GM23338 (cell line): ENCODE measurements around the gene SPART. TPM values are rescaled to one million over a fixed set of nuclear protein-coding genes. Genes with fewer than 3 reads are reported as not detected.

ENCODE experiments used
- ATAC-seq: fragments of 200-7000 bp; cut with Tn5 transposase; 3 replicates; pipeline ENCODE4 v1.9.1; 2020
- DNase-seq: peaks from one replicate; pipeline ENCODE4 v3.0.0-alpha.2; 2015; ENCODE audit warnings: low spot score
- H2AFZ ChIP-seq: fragments of 200-600 bp; sonication (generic); 2 replicates; pipeline ENCODE4 v1.8.0; 2016; ENCODE audit warnings: antibody characterized with exemption, mild to moderate bottlenecking, moderate library complexity
- H3F3A ChIP-seq: fragments of 200-600 bp; sonication (generic); replicated peaks from 2 replicates; pipeline ENCODE4 v1.8.0; 2017; ENCODE audit warnings: antibody characterized with exemption, mixed run types, low read depth
- H3K27ac ChIP-seq: fragments of 200-600 bp; sonication (generic); 2 replicates; pipeline ENCODE4 v1.6.1; 2016; ENCODE audit warnings: low read depth
- H3K27me3 ChIP-seq: fragments of 200-600 bp; sonication (generic); 2 replicates; pipeline ENCODE4 v1.8.0; 2016; ENCODE audit warnings: mild to moderate bottlenecking, mixed run types, moderate library complexity; ENCODE audit not compliant: insufficient read depth
- H3K36me3 ChIP-seq: fragments of 200-600 bp; sonication (generic); 2 replicates; pipeline ENCODE4 v1.8.0; 2016; ENCODE audit warnings: mild to moderate bottlenecking; ENCODE audit not compliant: insufficient read depth
- H3K4me1 ChIP-seq: fragments of 200-600 bp; sonication (generic); 2 replicates; pipeline ENCODE4 v1.8.0; 2016; ENCODE audit warnings: mild to moderate bottlenecking, moderate library complexity; ENCODE audit not compliant: insufficient read depth
- H3K4me2 ChIP-seq: fragments of 200-600 bp; sonication (generic); 2 replicates; pipeline ENCODE4 v1.7.1; 2017; ENCODE audit warnings: mixed run types
- H3K4me3 ChIP-seq: fragments of 200-600 bp; sonication (generic); 2 replicates; pipeline ENCODE4 v1.6.1; 2016; ENCODE audit warnings: mixed run types
- H3K79me2 ChIP-seq: fragments of 200-600 bp; sonication (generic); replicated peaks from 2 replicates; pipeline ENCODE4 v1.8.0; 2017; ENCODE audit warnings: mild to moderate bottlenecking; ENCODE audit not compliant: insufficient read depth
- H3K9me2 ChIP-seq: fragments of 200-600 bp; sonication (generic); 2 replicates; pipeline ENCODE4 v1.8.0; 2017; ENCODE audit not compliant: insufficient read depth
- H4K20me1 ChIP-seq: fragments of 200-600 bp; sonication (generic); replicated peaks from 2 replicates; pipeline ENCODE4 v1.8.0; 2017; ENCODE audit warnings: mild to moderate bottlenecking; ENCODE audit not compliant: insufficient read depth
- H3K27ac Mint-ChIP-seq: 2 replicates; pipeline ENCODE4 v1.8.0; 2020; ENCODE audit warnings: inconsistent platforms, mild to moderate bottlenecking, moderate library complexity, mixed read lengths
- H3K27me3 Mint-ChIP-seq: 3 replicates; pipeline ENCODE4 v1.8.0; 2022; ENCODE audit warnings: low read depth, mild to moderate bottlenecking, moderate library complexity, mixed read lengths, inconsistent platforms; ENCODE audit not compliant: insufficient read depth, poor library complexity
- H3K36me3 Mint-ChIP-seq: 3 replicates; pipeline ENCODE4 v1.8.0; 2021; ENCODE audit warnings: low read depth, mild to moderate bottlenecking, inconsistent platforms, moderate library complexity, mixed read lengths
- H3K4me1 Mint-ChIP-seq: 3 replicates; pipeline ENCODE4 v1.8.0; 2020; ENCODE audit warnings: mild to moderate bottlenecking, inconsistent platforms, mixed read lengths
- H3K4me3 Mint-ChIP-seq: 3 replicates; pipeline ENCODE4 v1.8.0; 2021; ENCODE audit warnings: moderate library complexity, mild to moderate bottlenecking, inconsistent platforms, mixed read lengths
- H3K9me3 Mint-ChIP-seq: 3 replicates; pipeline ENCODE4 v1.8.0; 2020; ENCODE audit warnings: moderate library complexity, mild to moderate bottlenecking, inconsistent platforms, mixed read lengths
- CREB1 ChIP-seq: fragments of 250-450 bp; sonication (Bioruptor Pico); IDR thresholded peaks from 2 replicates; pipeline ENCODE4 v1.5.0; 2020; ENCODE audit warnings: low read depth, mild to moderate bottlenecking, moderate library complexity
- EZH2phosphoT487 ChIP-seq: fragments of 200-600 bp; sonication (generic); IDR thresholded peaks from one replicate; pipeline ENCODE4 v1.8.1; 2018; ENCODE audit warnings: antibody characterized with exemption; ENCODE audit not compliant: unreplicated experiment
- JUNB ChIP-seq: IDR thresholded peaks from one replicate; pipeline ENCODE4 v1.6.1; 2016; ENCODE audit warnings: antibody characterized with exemption; ENCODE audit not compliant: unreplicated experiment
- NANOG ChIP-seq: IDR thresholded peaks from 2 replicates; pipeline ENCODE4 v1.6.1; 2016; ENCODE audit warnings: antibody characterized with exemption, borderline replicate concordance
- POLR2AphosphoS5 ChIP-seq: IDR thresholded peaks from 2 replicates; pipeline ENCODE4 v1.6.1; 2016; ENCODE audit warnings: antibody characterized with exemption, low read depth
- STAT1 ChIP-seq: IDR thresholded peaks from one replicate; pipeline ENCODE4 v1.6.1; 2016; ENCODE audit warnings: antibody characterized with exemption; ENCODE audit not compliant: unreplicated experiment
- ZNF114 ChIP-seq: fragments of 250-450 bp; sonication (Bioruptor Pico); IDR thresholded peaks from 2 replicates; pipeline ENCODE4 v1.5.0; 2020; ENCODE audit warnings: mild to moderate bottlenecking, moderate library complexity
- ZNF331 ChIP-seq: fragments of 250-450 bp; sonication (Bioruptor Pico); IDR thresholded peaks from 2 replicates; pipeline ENCODE4 v1.5.0; 2020; ENCODE audit warnings: low read depth, mild to moderate bottlenecking, moderate library complexity
- polyA plus RNA-seq: library from polyadenylated mRNA; unstranded; fragments of >200 nt; fragmentation: Nextera tagmentation; extraction: Ambion mirVana; gene quantifications from 2 replicates; pipeline ENCODE4 v1.2.1, GENCODE V29; 2016
- total RNA-seq: library from RNA; depleted of rRNA; stranded (reverse); fragments of >200 nt; shearing (Covaris generic); gene quantifications from 2 replicates; pipeline ENCODE4 v1.2.3, GENCODE V29; 2014
- TF ChIP-seq, protein P1 (sequence below): IDR thresholded peaks from 2 replicates; pipeline ENCODE4 v1.6.1; 2016; ENCODE audit warnings: antibody characterized with exemption
- TF ChIP-seq, protein P2 (sequence below): fragments of 250-450 bp; sonication (Bioruptor Pico); IDR thresholded peaks from 2 replicates; pipeline ENCODE4 v1.5.0; 2020; ENCODE audit warnings: mild to moderate bottlenecking, moderate library complexity
- TF ChIP-seq, protein P3 (sequence below): IDR thresholded peaks from one replicate; pipeline ENCODE4 v1.6.1; 2018; ENCODE audit warnings: antibody characterized with exemption; ENCODE audit not compliant: unreplicated experiment

Gene SPART
- total and polyA plus RNA-seq, 2 experiments from 2014 or later: 109 to 116 TPM

DNA sequence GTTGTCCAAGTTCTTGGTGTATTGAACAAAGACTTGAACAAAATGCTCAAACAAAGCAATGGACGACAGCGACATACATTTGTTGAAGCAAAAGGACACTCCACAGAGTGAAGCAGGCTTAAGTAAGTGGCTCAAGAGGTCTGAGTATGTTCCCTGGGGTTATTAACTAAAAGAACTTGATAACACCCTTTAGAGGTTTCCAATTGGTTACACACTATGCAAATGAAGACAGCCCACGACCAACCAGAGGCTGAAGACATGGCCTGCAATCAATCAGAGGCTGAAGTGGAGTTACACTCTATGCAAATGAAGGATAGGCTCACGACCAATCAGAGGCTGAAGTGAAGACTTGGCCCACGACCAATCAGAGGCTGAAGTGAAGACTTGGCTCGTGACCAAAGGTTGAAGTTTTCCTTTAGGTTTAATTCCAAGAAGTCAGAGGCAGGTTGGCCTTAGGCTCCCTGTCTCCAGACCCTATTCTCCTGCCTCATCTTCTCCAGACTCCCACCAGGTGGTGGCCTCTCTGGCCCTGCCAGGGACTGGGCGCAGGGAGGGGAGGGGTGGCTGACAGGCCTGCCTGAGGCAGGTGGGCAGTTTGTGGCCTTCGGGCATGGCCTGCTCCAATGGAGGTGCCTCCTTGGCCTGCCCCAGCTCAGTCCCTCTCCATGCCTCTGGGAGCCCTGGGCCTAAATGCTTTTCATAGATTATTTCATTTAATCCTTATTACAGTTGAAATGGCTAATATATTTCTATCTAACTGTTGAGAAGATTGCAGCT lies 86.6 kb downstream of the SPART start:
- H3K27ac Mint-ChIP-seq: no peak overlapping the region
- peaks cover 6% of the 10 kb centered on the region for H3K27me3 Mint-ChIP-seq
- Histone ChIP-seq H3F3A (no peaks in the 10 kb centered on the region), H3K9me2 (peaks cover 15% of the 10 kb centered on the region), H3K27me3 (no peaks in the 10 kb centered on the region), H3K4me3 (no peak overlapping the region), H3K36me3 (no peaks in the 10 kb centered on the region), H3K27ac (no peak overlapping the region), H3K79me2 (no peaks in the 10 kb centered on the region), H3K4me1 (no peaks in the 10 kb centered on the region), H2AFZ (no peak overlapping the region), H3K4me2 (no peak overlapping the region), H4K20me1 (no peaks in the 10 kb centered on the region)
- no peaks in the 10 kb centered on the region for H3K9me3 Mint-ChIP-seq
- no peak overlapping the region for H3K4me3 Mint-ChIP-seq
- DNase-seq (no peak), ATAC-seq (no peak)
- peaks cover 10% of the 10 kb centered on the region for H3K4me1 Mint-ChIP-seq
- H3K36me3 Mint-ChIP-seq: peaks cover 6% of the 10 kb centered on the region; the same call in 1 of the 3 replicates
- TF ChIP-seq EZH2phosphoT487 (no peak), NANOG (no peak), ZNF114 (no peak), POLR2AphosphoS5 (no peak)
- TF ChIP-seq, protein P1, sequence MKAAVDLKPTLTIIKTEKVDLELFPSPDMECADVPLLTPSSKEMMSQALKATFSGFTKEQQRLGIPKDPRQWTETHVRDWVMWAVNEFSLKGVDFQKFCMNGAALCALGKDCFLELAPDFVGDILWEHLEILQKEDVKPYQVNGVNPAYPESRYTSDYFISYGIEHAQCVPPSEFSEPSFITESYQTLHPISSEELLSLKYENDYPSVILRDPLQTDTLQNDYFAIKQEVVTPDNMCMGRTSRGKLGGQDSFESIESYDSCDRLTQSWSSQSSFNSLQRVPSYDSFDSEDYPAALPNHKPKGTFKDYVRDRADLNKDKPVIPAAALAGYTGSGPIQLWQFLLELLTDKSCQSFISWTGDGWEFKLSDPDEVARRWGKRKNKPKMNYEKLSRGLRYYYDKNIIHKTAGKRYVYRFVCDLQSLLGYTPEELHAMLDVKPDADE: no peak

DNA sequence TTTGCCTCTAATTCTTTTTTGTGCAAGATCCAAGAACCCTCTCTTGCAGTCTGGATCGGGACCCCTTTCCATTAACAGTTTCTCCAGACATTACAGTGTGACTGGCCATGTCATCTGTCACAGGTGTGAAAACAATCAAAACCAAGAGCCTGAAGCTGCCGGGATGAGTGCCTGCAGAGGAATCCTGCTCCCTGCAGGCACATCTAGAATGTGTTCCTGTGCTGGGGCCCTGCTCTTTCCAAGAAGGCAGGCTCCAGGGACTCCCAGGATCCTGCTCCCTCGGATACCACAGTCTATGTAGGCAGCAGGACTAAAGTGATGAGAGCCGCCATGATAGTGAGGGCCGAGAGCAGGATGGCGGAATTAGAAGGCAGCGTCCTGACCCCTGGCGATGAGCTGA lies 87.4 kb downstream of the SPART start:
- Histone ChIP-seq H3K4me1 (no peaks in the 10 kb centered on the region), H3K79me2 (no peaks in the 10 kb centered on the region), H3K36me3 (no peaks in the 10 kb centered on the region), H3K27ac (no peak overlapping the region), H3K27me3 (no peaks in the 10 kb centered on the region), H2AFZ (no peak overlapping the region), H4K20me1 (no peaks in the 10 kb centered on the region), H3K9me2 (peaks cover 15% of the 10 kb centered on the region), H3K4me3 (no peak overlapping the region), H3F3A (no peaks in the 10 kb centered on the region), H3K4me2 (no peak overlapping the region)
- DNase-seq: peak; percentile 6
- no peak overlapping the region for H3K4me3 Mint-ChIP-seq
- H3K27ac Mint-ChIP-seq: no peak overlapping the region
- ATAC-seq: peak; percentile 56; the same call in 1 of the 3 replicates
- no peaks in the 10 kb centered on the region for H3K9me3 Mint-ChIP-seq
- H3K4me1 Mint-ChIP-seq: peaks cover 10% of the 10 kb centered on the region
- H3K36me3 Mint-ChIP-seq: peaks cover 6% of the 10 kb centered on the region; the same call in 1 of the 3 replicates
- peaks cover 6% of the 10 kb centered on the region for H3K27me3 Mint-ChIP-seq
- TF ChIP-seq CREB1 (CRISPR knock-in tag) (no peak), JUNB (no peak), STAT1 (no peak), ZNF114 (no peak), EZH2phosphoT487 (no peak), NANOG (no peak), ZNF331 (no peak)
- TF ChIP-seq, protein P2, sequence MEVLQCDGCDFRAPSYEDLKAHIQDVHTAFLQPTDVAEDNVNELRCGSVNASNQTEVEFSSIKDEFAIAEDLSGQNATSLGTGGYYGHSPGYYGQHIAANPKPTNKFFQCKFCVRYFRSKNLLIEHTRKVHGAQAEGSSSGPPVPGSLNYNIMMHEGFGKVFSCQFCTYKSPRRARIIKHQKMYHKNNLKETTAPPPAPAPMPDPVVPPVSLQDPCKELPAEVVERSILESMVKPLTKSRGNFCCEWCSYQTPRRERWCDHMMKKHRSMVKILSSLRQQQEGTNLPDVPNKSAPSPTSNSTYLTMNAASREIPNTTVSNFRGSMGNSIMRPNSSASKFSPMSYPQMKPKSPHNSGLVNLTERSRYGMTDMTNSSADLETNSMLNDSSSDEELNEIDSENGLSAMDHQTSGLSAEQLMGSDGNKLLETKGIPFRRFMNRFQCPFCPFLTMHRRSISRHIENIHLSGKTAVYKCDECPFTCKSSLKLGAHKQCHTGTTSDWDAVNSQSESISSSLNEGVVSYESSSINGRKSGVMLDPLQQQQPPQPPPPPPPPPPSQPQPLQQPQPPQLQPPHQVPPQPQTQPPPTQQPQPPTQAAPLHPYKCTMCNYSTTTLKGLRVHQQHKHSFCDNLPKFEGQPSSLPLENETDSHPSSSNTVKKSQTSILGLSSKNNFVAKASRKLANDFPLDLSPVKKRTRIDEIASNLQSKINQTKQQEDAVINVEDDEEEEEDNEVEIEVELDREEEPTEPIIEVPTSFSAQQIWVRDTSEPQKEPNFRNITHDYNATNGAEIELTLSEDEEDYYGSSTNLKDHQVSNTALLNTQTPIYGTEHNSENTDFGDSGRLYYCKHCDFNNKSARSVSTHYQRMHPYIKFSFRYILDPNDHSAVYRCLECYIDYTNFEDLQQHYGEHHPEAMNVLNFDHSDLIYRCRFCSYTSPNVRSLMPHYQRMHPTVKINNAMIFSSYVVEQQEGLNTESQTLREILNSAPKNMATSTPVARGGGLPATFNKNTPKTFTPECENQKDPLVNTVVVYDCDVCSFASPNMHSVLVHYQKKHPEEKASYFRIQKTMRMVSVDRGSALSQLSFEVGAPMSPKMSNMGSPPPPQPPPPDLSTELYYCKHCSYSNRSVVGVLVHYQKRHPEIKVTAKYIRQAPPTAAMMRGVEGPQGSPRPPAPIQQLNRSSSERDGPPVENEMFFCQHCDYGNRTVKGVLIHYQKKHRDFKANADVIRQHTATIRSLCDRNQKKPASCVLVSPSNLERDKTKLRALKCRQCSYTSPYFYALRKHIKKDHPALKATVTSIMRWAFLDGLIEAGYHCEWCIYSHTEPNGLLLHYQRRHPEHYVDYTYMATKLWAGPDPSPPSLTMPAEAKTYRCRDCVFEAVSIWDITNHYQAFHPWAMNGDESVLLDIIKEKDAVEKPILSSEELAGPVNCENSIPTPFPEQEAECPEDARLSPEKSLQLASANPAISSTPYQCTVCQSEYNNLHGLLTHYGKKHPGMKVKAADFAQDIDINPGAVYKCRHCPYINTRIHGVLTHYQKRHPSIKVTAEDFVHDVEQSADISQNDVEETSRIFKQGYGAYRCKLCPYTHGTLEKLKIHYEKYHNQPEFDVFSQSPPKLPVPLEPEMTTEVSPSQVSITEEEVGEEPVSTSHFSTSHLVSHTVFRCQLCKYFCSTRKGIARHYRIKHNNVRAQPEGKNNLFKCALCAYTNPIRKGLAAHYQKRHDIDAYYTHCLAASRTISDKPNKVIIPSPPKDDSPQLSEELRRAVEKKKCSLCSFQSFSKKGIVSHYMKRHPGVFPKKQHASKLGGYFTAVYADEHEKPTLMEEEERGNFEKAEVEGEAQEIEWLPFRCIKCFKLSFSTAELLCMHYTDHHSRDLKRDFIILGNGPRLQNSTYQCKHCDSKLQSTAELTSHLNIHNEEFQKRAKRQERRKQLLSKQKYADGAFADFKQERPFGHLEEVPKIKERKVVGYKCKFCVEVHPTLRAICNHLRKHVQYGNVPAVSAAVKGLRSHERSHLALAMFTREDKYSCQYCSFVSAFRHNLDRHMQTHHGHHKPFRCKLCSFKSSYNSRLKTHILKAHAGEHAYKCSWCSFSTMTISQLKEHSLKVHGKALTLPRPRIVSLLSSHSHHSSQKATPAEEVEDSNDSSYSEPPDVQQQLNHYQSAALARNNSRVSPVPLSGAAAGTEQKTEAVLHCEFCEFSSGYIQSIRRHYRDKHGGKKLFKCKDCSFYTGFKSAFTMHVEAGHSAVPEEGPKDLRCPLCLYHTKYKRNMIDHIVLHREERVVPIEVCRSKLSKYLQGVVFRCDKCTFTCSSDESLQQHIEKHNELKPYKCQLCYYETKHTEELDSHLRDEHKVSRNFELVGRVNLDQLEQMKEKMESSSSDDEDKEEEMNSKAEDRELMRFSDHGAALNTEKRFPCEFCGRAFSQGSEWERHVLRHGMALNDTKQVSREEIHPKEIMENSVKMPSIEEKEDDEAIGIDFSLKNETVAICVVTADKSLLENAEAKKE (CRISPR knock-in tag): no peak
- TF ChIP-seq, protein P3, sequence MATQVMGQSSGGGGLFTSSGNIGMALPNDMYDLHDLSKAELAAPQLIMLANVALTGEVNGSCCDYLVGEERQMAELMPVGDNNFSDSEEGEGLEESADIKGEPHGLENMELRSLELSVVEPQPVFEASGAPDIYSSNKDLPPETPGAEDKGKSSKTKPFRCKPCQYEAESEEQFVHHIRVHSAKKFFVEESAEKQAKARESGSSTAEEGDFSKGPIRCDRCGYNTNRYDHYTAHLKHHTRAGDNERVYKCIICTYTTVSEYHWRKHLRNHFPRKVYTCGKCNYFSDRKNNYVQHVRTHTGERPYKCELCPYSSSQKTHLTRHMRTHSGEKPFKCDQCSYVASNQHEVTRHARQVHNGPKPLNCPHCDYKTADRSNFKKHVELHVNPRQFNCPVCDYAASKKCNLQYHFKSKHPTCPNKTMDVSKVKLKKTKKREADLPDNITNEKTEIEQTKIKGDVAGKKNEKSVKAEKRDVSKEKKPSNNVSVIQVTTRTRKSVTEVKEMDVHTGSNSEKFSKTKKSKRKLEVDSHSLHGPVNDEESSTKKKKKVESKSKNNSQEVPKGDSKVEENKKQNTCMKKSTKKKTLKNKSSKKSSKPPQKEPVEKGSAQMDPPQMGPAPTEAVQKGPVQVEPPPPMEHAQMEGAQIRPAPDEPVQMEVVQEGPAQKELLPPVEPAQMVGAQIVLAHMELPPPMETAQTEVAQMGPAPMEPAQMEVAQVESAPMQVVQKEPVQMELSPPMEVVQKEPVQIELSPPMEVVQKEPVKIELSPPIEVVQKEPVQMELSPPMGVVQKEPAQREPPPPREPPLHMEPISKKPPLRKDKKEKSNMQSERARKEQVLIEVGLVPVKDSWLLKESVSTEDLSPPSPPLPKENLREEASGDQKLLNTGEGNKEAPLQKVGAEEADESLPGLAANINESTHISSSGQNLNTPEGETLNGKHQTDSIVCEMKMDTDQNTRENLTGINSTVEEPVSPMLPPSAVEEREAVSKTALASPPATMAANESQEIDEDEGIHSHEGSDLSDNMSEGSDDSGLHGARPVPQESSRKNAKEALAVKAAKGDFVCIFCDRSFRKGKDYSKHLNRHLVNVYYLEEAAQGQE: no peak
